ENCODE results near the gene ABCA7.

GRCh38 chr19:1064661-1065605, 25.0 kb downstream of the ABCA7 start:
- TF ChIP-seq POLR2A (IDR thresholded peaks at IDR 0.05; ENCODE audit: extremely low read depth, insufficient read length) (no peak), MAX (IDR thresholded peaks at IDR 0.05; ENCODE audit: low read depth, low read length) (no peak), CTCF (IDR thresholded peaks at IDR 0.05; ENCODE audit: low read depth, low read length) (peak; percentile 32)

All from NB4 (cell line).